Measurements from ENCODE around the gene USP20.
"Not testable (repeated sequence)": the region's sequence is repeated elsewhere in the genome, so short reads cannot be mapped to it uniquely, and the experiment has no call there.

USP20 gene

GRCh38 chr9:129890718-129891299, 55.6 kb downstream of the USP20 start:
- DNase-seq, result not testable (repeated sequence)

- DNase-seq, result no peak
Measured at GRCh38 chr9:129891569-129891968, 56.3 kb downstream of the USP20 start.

- no peak for DNase-seq
Measured at GRCh38 chr9:129894120-129894823, 59.0 kb downstream of the USP20 start.

- DNase-seq, result no peak
Measured at GRCh38 chr9:129895376-129896268, 60.4 kb downstream of the USP20 start.

GRCh38 chr9:129897263-129897662, 62.0 kb downstream of the USP20 start:
- DNase-seq, result no peak

GRCh38 chr9:129898185-129898584, 62.9 kb downstream of the USP20 start:
- DNase-seq, result no peak

GRCh38 chr9:129899620-129900019, 64.4 kb downstream of the USP20 start:
- DNase-seq, result no peak

- no peak for DNase-seq
Measured at GRCh38 chr9:129900263-129901027, 65.2 kb downstream of the USP20 start.

GRCh38 chr9:129901993-129902739, 66.9 kb downstream of the USP20 start:
- no peak for DNase-seq

- no peak for DNase-seq
Measured at GRCh38 chr9:129902740-129903134, 67.5 kb downstream of the USP20 start.

GRCh38 chr9:129904734-129905133, 69.5 kb downstream of the USP20 start:
- DNase-seq, result peak; percentile 2

GRCh38 chr9:129906298-129906697, 71.0 kb downstream of the USP20 start:
- no peak for DNase-seq

- DNase-seq, result no peak
Measured at GRCh38 chr9:129907201-129907600, 71.9 kb downstream of the USP20 start.

- DNase-seq, result no peak
Measured at GRCh38 chr9:129908906-129909305, 73.6 kb downstream of the USP20 start.

- no peak for DNase-seq
Measured at GRCh38 chr9:129909851-129910250, 74.6 kb downstream of the USP20 start.

GRCh38 chr9:129910628-129911567, 75.6 kb downstream of the USP20 start:
- DNase-seq, result no peak

GRCh38 chr9:129914051-129914450, 78.8 kb downstream of the USP20 start:
- DNase-seq, result no peak

GRCh38 chr9:129916707-129917106, 81.4 kb downstream of the USP20 start:
- no peak for DNase-seq

GRCh38 chr9:129918296-129918950, 83.2 kb downstream of the USP20 start:
- no peak for DNase-seq

- no peak for DNase-seq
Measured at GRCh38 chr9:129919277-129919676, 84.0 kb downstream of the USP20 start.

GRCh38 chr9:129919841-129920240, 84.6 kb downstream of the USP20 start:
- DNase-seq, result no peak

Measured in activated CD8-positive, alpha-beta memory T cell treated with anti-CD3 and anti-CD28 coated beads, Interleukin-2, amount 50 U/mL, for 48 hours (primary cell).